K562 (cell line): ENCODE measurements around the gene CUTA. TPM values are rescaled to one million over a fixed set of nuclear protein-coding genes. Genes with fewer than 3 reads are reported as not detected.

ENCODE experiments used
- ARID3B ChIP-seq: fragments of 250-450 bp; sonication (Bioruptor Pico); IDR thresholded peaks from 2 replicates; pipeline ENCODE4 v1.4.0; 2020; ENCODE audit warnings: borderline replicate concordance
- ATF4 ChIP-seq: fragments of 450-650 bp; formaldehyde crosslinking; IDR thresholded peaks from 2 replicates; pipeline ENCODE4 v1.4.0; 2022; ENCODE audit warnings: mild to moderate bottlenecking, moderate library complexity
- DACH1 ChIP-seq: fragments of 450-650 bp; IDR thresholded peaks from 2 replicates; pipeline ENCODE4 v1.6.1; 2018; ENCODE audit not compliant: partially characterized antibody
- E2F1 ChIP-seq: sonication (generic); formaldehyde crosslinking; IDR thresholded peaks from 2 replicates; pipeline ENCODE4 v1.8.1; 2023; ENCODE audit warnings: mild to moderate bottlenecking, missing genetic modification reagents, moderate library complexity
- FOXA1 ChIP-seq: fragments of 450-650 bp; IDR thresholded peaks from 2 replicates; pipeline ENCODE4 v1.6.1; 2016; ENCODE audit warnings: mild to moderate bottlenecking, borderline replicate concordance
- PBX2 ChIP-seq, 2 experiments: IDR thresholded peaks in 1 of 2; conservative IDR thresholded peaks in 1 of 2; 2 replicates each; pipeline ENCODE4 v1.6.1; 2016; ENCODE audit warnings: low read depth in 2 of 2, mild to moderate bottlenecking in 1 of 2, missing compliant biosample characterization in 1 of 2, missing genetic modification characterization in 1 of 2, moderate library complexity in 1 of 2
- RCOR1 ChIP-seq, 2 experiments: IDR thresholded peaks; 2 replicates each; pipeline ENCODE4 v1.6.1; 2012; ENCODE audit warnings: low read depth in 2 of 2, low read length in 2 of 2, borderline replicate concordance in 1 of 2, improper control_type of control experiment in 1 of 2
- RFX1 ChIP-seq: fragments of 450-650 bp; IDR thresholded peaks from 2 replicates; pipeline ENCODE4 v1.6.1; 2016; ENCODE audit warnings: mild to moderate bottlenecking, moderate library complexity
- SLC30A9 ChIP-seq: fragments of 250-450 bp; sonication (Bioruptor Pico); IDR thresholded peaks from 2 replicates; pipeline ENCODE4 v1.8.0; 2022; ENCODE audit warnings: mild to moderate bottlenecking, moderate library complexity
- TARDBP ChIP-seq: fragments of 450-650 bp; IDR thresholded peaks from 2 replicates; pipeline ENCODE4 v1.6.1; 2016
- TRIM28 ChIP-seq: fragments of 450-650 bp; IDR thresholded peaks from 2 replicates; pipeline ENCODE4 v1.6.1; 2017
- ZBTB2 ChIP-seq: fragments of 450-650 bp; IDR thresholded peaks from 2 replicates; pipeline ENCODE4 v1.6.1; 2016; ENCODE audit warnings: antibody characterized with exemption
- ZBTB26 ChIP-seq: fragments of 450-650 bp; formaldehyde crosslinking; IDR thresholded peaks from 2 replicates; pipeline ENCODE4 v1.4.0; 2022; ENCODE audit warnings: missing genetic modification characterization
- ZNF24 ChIP-seq: fragments of 450-650 bp; IDR thresholded peaks from 2 replicates; pipeline ENCODE4 v1.6.1; 2016
- ZNF253 ChIP-seq: fragments of 250-450 bp; sonication (Bioruptor Pico); conservative IDR thresholded peaks from 2 replicates; pipeline ENCODE4 v1.6.1; 2021; ENCODE audit warnings: mild to moderate bottlenecking
- ZNF277 ChIP-seq: fragments of 250-450 bp; sonication (Bioruptor Pico); IDR thresholded peaks from 2 replicates; pipeline ENCODE4 v1.8.0; 2022; ENCODE audit warnings: inconsistent platforms, mild to moderate bottlenecking, moderate library complexity, borderline replicate concordance
- polyA plus RNA-seq, 8 experiments: library from polyadenylated mRNA; depleted of rRNA in 4 of 8; stranded (reverse) in 5 of 8; unstranded in 3 of 8; fragments of >200 nt; fragmentation: Nextera tagmentation in 2 of 8; fragmentation: Illumina TruSeq in 1 of 8; extraction: Ambion mirVana in 2 of 8; extraction: Trizol in 1 of 8; gene quantifications; 2 replicates each; pipeline versions ENCODE4 v1.2.1 to v1.2.3, GENCODE V29; 2011 to 2014; ENCODE audit warnings: inconsistent platforms in 1 of 8, missing spikeins in 1 of 8
- total RNA-seq, 7 experiments: library from RNA; depleted of rRNA in 6 of 7; stranded (reverse); fragments of >200 nt in 6 of 7; fragmentation: Illumina TruSeq in 2 of 7; extraction: Trizol in 2 of 7; gene quantifications; 2 replicates each; pipeline versions ENCODE4 v1.2.1 to v1.2.3, GENCODE V29; 2011 to 2021; ENCODE audit warnings: low replicate concordance in 1 of 7

Gene CUTA
- total and polyA plus RNA-seq, 9 of the 15 experiments (the other 6 are each of a cell fraction or from before 2014, with no cell fraction given), result 166 to 682 (median 310) TPM

GRCh38 chr6:33420491-33421343 lies 2.8 kb upstream of the CUTA start (continued):
- TF ChIP-seq PBX2 (CRISPR knock-in tag; IDR thresholded peaks at IDR 0.05; ENCODE audit: low read depth) (no peak), PBX2 (tag; conservative IDR thresholded peaks at IDR 0.05; ENCODE audit: low read depth) (0 out of 2 replicates have a peak, but pooled peaks have one; percentile 31), TRIM28 (peak; percentile 52; the same call in 1 of the 2 replicates), ATF4 (no peak), ZBTB2 (peak; percentile 77), ZNF253 (CRISPR knock-in tag) (no peak), SLC30A9 (CRISPR knock-in tag) (no peak), RFX1 (no peak), E2F1 (CRISPR knock-in tag) (no peak), ZNF24 (0 out of 2 replicates have a peak, but pooled peaks have one; percentile 55), RCOR1 (IDR thresholded peaks at IDR 0.05; ENCODE audit: borderline replicate concordance in 1 of 2, low read depth in 2 of 2, low read length in 2 of 2) (no peak; a peak in 1 of 4 replicates), DACH1 (peak; percentile 36), ZNF277 (no peak), ARID3B (no peak), TARDBP (no peak), ZBTB26 (CRISPR knock-in tag) (peak; percentile 57; the same call in 1 of the 2 replicates), FOXA1 (no peak)
